Stimulated activated CD4-positive, alpha-beta T cell treated with anti-CD3 and anti-CD28 coated beads, TNF-alpha, amount 100 ng/mL, for 48 hours (primary cell): ENCODE data around the gene RADIL.
A peak's percentile ranks its signal among the peaks of the same experiment; 100 is the strongest.

Source experiments
- DNase-seq, 3 donors: peaks; one replicate each; pipeline ENCODE4 v3.0.0-alpha.2; 2020; ENCODE audit warnings: low read depth in 3 of 3

The RADIL gene

GRCh38 chr7:4754433-4755010 lies 129.0 kb downstream of the RADIL start:
- DNase-seq = no peak

- peak; percentile 64 to 84 (median 80) for DNase-seq
Observed at GRCh38 chr7:4753598-4754432, 129.7 kb downstream of the RADIL start.

- DNase-seq = no peak
Observed at GRCh38 chr7:4751398-4751947, 132.0 kb downstream of the RADIL start.

- DNase-seq = no peak
Observed at GRCh38 chr7:4749798-4750197, 133.7 kb downstream of the RADIL start.

GRCh38 chr7:4749363-4749762 lies 134.2 kb downstream of the RADIL start:
- DNase-seq = no peak
